Heart right ventricle (tissue), 16 donors: ENCODE measurements around the gene RPS27. TPM values are rescaled to one million over a fixed set of nuclear protein-coding genes. Genes with fewer than 3 reads are reported as not detected.
"Not testable (repeated sequence)": the region's sequence is repeated elsewhere in the genome, so short reads cannot be mapped to it uniquely, and the experiment has no call there.

Source experiments
- ATAC-seq, 8 donors: fragments of 200-7000 bp; cut with Tn5 transposase; one replicate each; pipeline ENCODE4 v1.9.1; 2020; ENCODE audit warnings: mild to moderate bottlenecking in 8 of 8, moderate library complexity in 8 of 8, moderate number of reproducible peaks in 1 of 8
- DNase-seq, 2 donors: peaks; one replicate each; pipeline ENCODE4 v3.0.0-alpha.2; 2020
- H3K27ac ChIP-seq, 10 donors: fragments of 200-600 bp; sonication (generic) in 2 of 10; one replicate each; pipeline versions ENCODE4 v1.5.0 to v1.8.0; 2020 to 2022; ENCODE audit warnings: mild to moderate bottlenecking in 3 of 10
- H3K27me3 ChIP-seq, 7 donors: fragments of 200-600 bp; one replicate each; pipeline ENCODE4 v1.8.0; 2021 to 2022; ENCODE audit warnings: mild to moderate bottlenecking in 2 of 7
- H3K36me3 ChIP-seq, 9 donors: fragments of 200-600 bp; sonication (generic) in 1 of 9; one replicate each; pipeline versions ENCODE4 v1.5.0 to v1.8.0; 2020 to 2022; ENCODE audit warnings: mild to moderate bottlenecking in 2 of 9
- H3K4me1 ChIP-seq, 9 donors: fragments of 200-600 bp; sonication (generic) in 1 of 9; one replicate each; pipeline versions ENCODE4 v1.5.0 to v1.8.0; 2020 to 2022; ENCODE audit warnings: mild to moderate bottlenecking in 4 of 9
- H3K4me3 ChIP-seq, 10 donors: fragments of 200-600 bp; sonication (generic) in 2 of 10; one replicate each; pipeline versions ENCODE4 v1.5.0 to v1.8.0; 2020 to 2022; ENCODE audit warnings: mild to moderate bottlenecking in 7 of 10, moderate library complexity in 2 of 10
- H3K9me3 ChIP-seq, 11 donors: fragments of 200-600 bp in 10 of 11; sonication (generic) in 2 of 11; one replicate each; pipeline versions ENCODE4 v1.5.0 to v1.8.0; 2013 to 2022; ENCODE audit warnings: mild to moderate bottlenecking in 2 of 11, control low read depth in 1 of 11, moderate library complexity in 1 of 11
- WGBS, 2 donors: extraction: QIAGEN DNeasy Blood & Tissue Kit; methylation state at CpG; one replicate each; pipeline ENCODE4 v1.1.7; 2013; ENCODE audit warnings: inconsistent platforms in 1 of 2; 5-methylcytosine and 5-hydroxymethylcytosine counted together
- intact Hi-C, 10 donors: fragments of 100-400 bp; cut with DNase I; formaldehyde crosslinking; loops; one replicate each; pipeline versions ENCODE4 v1.11.1 to v1.14.2; 2022
- polyA plus RNA-seq, 2 donors: library from polyadenylated mRNA; stranded (reverse); fragments of 200-250 nt; gene quantifications; one replicate each; pipeline ENCODE4 v1.2.3, GENCODE V29; 2013
- total RNA-seq, 10 donors: library from RNA; stranded (reverse); fragmentation: NEBNext Ultra II Directional in 3 of 10; extraction: Animal tissue kit (Norgen Biotek cat#: 25700) in 3 of 10; gene quantifications; one replicate each; pipeline versions ENCODE4 v1.2.1 to v1.2.4, GENCODE V29; 2021 to 2023
- TF ChIP-seq, protein P1 (sequence below), 9 donors: fragments of 200-600 bp; sonication (generic) in 2 of 9; IDR thresholded peaks; one replicate each; pipeline versions ENCODE4 v1.5.0 to v1.8.0; 2021 to 2022; ENCODE audit warnings: antibody characterized with exemption in 9 of 9, mild to moderate bottlenecking in 5 of 9, moderate library complexity in 1 of 9
- donor health status: Arrhythmogenic right ventricular cardiomyopathy.
- donor health status: ischemic (EF 13 %, LVEDD 7.1; RV severe dilation, severe dysfunction).
- donor health status: healthy with polysubstance abuse.
- donor health status: DM: no; HTN: yes; CAD: no.
- donor health status: DM: no; HTN: no; CAD: no.
- donor health status: ischemic (EF 25% LVEDD 6.9; RV normal size, moderate dysfunction).
- donor health status: ischemic (EF 25% LVEDD 5.7; RV mildly dilated, moderate dysfunction).
- donor health status: healthy.
- donor health status: DM: yes; HTN: yes; CAD: no.
- donor health status: Ischemic cardiomyopathy.
- donor health status: ischemic (EF 35%, LVEDD 5.7; RV mildly dilated, moderate dysfunction).
- donor health status: nonischemic (EF 11% LVEDD 7.7; RV severe dilation, severe dysfunction).
- donor health status: DM: yes; HTN: yes; CAD: no.
- donor health status: PGD.
- donor health status: ischemic (EF 29% LVEDD 5.4; RV normal size, mild dysfunction).
- donor health status: nonischemic (EF 23%, LVEDD 6.1; RV moderate dilation, normal function).

RPS27 gene
- total and polyA plus RNA-seq, 12 donors: 586 to 8,165 (median 744) TPM

DNA sequence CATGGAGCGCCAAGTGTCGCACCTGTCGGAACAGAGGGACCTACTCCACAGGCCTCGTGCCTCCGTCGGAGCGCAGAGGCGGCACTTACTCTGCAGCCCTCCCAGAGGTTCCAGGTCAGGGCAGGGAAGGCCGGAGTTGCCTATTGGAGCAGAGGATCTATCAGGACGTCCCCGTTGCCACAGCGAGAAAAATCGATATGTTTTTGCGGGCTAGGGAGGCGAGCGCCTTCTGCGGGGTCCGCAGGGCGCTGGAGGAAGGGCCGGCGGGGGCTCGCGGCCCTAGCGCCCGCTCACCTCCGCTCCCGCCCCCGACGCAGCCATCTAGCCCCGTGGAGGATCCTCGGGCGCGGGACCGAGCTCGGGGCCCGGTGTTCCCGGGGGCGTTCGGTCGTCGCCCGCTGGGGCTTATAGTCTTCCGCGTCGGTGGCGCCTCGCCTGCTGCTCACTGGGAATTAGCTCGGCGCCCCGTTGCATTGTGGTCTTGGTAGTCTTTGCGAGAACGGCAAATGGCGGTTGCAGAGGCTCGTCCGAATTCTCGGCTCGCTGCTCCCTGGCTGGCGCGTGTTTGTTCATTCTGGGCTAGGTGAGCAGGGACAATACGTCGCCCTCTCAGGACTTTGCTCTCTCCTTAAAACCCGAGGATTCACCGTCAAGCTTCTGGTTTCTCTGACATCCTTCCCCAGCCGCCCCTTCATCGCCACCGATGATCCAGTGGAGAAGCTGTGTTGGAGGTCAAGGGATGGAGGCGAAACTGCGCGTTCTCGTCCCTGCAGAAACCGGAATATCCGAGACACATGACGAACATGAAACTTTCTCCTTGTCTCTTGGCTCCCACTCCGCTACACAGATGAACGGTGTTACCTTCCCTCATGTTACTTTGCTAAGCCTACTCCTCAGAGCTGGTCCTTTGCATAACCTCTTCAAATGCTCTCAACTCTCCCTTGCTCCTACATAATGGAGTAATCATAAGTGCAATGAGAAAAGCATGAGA is 13.0 kb upstream of the RPS27 start, which contains the start of gene JTB:
Gene JTB, minus strand, starts transcription at position 425 of the 991 bp plus-strand sequence. Its CDS starts 422 bp downstream, at position 3.
- Histone ChIP-seq H3K4me3 (peak within 1 kb of the TSS; percentile 69 to 99 (median 94)), H3K9me3 (no peaks in the 10 kb centered on the region), H3K27me3 (no peaks in the 10 kb centered on the region), H3K4me1 (peaks cover 7 to 47% (median 19%) of the 10 kb centered on the region in 9 donors), H3K27ac (peak within 1 kb of the TSS; percentile 79 to 98 (median 96)), H3K36me3 (peaks cover 0 to 71% (median 28%) of the 10 kb centered on the region in 9 donors)
- ATAC-seq (peak; percentile 93 to 97 (median 95)), DNase-seq (peak; percentile 87 to 91)
- TF ChIP-seq, protein P1, sequence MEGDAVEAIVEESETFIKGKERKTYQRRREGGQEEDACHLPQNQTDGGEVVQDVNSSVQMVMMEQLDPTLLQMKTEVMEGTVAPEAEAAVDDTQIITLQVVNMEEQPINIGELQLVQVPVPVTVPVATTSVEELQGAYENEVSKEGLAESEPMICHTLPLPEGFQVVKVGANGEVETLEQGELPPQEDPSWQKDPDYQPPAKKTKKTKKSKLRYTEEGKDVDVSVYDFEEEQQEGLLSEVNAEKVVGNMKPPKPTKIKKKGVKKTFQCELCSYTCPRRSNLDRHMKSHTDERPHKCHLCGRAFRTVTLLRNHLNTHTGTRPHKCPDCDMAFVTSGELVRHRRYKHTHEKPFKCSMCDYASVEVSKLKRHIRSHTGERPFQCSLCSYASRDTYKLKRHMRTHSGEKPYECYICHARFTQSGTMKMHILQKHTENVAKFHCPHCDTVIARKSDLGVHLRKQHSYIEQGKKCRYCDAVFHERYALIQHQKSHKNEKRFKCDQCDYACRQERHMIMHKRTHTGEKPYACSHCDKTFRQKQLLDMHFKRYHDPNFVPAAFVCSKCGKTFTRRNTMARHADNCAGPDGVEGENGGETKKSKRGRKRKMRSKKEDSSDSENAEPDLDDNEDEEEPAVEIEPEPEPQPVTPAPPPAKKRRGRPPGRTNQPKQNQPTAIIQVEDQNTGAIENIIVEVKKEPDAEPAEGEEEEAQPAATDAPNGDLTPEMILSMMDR (IDR thresholded peaks at IDR 0.05): peak in 1 of 9 donors; percentile 11
- intact Hi-C loops: no loop called here
- 0 to 1% methylated on average over 72 to 75 of the region's 75 CpGs for WGBS, 2 donors

DNA sequence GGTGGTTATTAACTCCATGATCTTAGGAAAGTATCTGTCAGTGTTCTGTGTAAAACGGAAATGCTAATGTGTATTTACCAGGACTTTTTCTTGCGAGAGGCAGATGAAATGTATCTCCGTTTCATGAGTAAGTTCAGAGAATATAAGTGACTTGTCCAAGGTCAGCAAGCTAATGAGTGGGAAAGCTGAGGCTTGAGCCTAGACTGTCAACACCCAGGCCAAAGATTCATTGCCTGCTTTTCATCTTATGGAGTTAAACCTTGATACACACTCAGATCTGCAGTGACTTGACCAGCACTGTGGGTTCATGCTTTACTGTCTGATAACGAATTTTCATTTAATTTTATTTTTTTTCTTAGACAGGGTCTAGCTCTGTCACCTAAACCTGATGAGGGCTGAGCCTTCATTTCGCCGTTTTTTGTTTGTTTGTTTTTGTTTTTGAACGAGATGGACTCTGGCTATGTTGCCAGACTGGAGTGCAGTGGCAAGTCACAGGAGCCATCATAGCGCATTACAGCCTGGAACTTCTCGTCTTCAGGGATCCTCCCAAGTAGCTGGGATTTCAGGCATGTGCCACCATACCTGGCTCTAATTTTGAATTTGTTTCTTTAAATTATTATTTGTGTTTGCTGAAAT is 12.2 kb upstream of the RPS27 start:
- H3K4me1 ChIP-seq: peaks cover 7 to 47% (median 19%) of the 10 kb centered on the region in 9 donors
- H3K27ac ChIP-seq: peak overlapping the region in 9 of 10 donors; percentile 90 to 98 (median 97)
- no peaks in the 10 kb centered on the region for H3K27me3 ChIP-seq
- no peaks in the 10 kb centered on the region for H3K9me3 ChIP-seq
- H3K4me3 ChIP-seq: peak overlapping the region in 9 of 10 donors; percentile 78 to 99 (median 95)
- intact Hi-C loops: no loop called here
- WGBS, 2 donors: 73 to 78% methylated on average over 9 of the region's 9 CpGs
- DNase-seq: no peak
- ATAC-seq: no peak
- H3K36me3 ChIP-seq: peaks cover 0 to 71% (median 24%) of the 10 kb centered on the region in 9 donors
- TF ChIP-seq, protein P1 (IDR thresholded peaks at IDR 0.05): no peak

DNA sequence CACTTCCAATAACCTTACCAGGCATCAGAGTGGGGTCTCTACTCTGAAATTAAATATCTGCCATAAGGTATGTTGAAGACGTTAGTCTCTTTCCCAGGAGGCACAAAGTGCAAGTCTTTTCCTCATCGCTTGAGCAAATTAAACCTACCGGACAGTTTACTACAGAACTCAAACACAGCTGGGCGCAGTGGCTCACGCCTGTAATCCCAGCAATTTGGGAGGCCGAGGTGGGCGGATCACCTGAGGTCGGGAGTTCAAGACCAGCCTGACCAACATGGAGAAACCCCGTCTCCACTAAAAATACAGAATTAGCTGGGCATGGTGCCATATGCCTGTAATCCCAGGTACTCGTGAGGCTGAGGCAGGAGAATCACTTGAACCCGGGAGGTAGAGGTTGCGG is 11.5 kb upstream of the RPS27 start:
- Histone ChIP-seq H3K27ac (peak overlapping the region in 2 of 10 donors; percentile 97 to 98), H3K36me3 (peaks cover 0 to 70% (median 17%) of the 10 kb centered on the region in 9 donors), H3K4me1 (peaks cover 7 to 51% (median 19%) of the 10 kb centered on the region in 9 donors)
- intact Hi-C loops, ATAC-seq, DNase-seq, H3K27me3 ChIP-seq, H3K9me3 ChIP-seq, H3K4me3 ChIP-seq: not testable (repeated sequence)
- 92 to 94% methylated on average over 12 of the region's 12 CpGs for WGBS, 2 donors

DNA sequence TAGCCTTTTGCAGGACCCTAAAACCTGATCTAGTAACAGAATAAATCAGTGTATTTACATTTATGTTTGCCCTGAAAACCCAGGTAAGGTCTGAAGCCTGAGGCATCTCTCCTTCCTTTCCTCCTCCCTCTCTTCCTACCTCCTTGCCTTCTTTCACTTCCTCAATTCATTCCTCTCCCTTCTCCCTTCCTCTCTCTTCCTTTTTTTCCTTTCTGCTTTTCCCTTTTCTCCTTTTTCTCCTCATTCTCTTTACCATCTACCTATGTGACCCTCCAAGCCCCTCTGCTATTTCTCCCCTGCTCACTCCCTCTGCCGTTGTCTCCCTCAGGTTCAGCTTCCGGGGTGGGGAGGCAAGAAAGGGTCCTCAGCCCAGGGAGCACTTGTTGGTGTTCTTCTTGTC is 8.8 kb upstream of the RPS27 start:
- not testable (repeated sequence) for H3K9me3 ChIP-seq, DNase-seq, ATAC-seq, H3K27me3 ChIP-seq, H3K4me3 ChIP-seq
- WGBS, 2 donors: 79 to 86% methylated on average over 2 of the region's 2 CpGs
- peak overlapping the region in 4 of 10 donors; percentile 41 to 65 (median 50) for H3K27ac ChIP-seq
- peaks cover 0 to 45% (median 0%) of the 10 kb centered on the region in 9 donors for H3K36me3 ChIP-seq
- intact Hi-C loops: loop anchor here in 4 of 10 donors (5.0 to 10.0 kb wide), 4 partner anchors 59 to 307 kb away; partner anchors contain the start of genes ILF2 (in 2 of the 4), NPR1 (in 2 of the 4) and GATAD2B (in 1 of the 4)
- H3K4me1 ChIP-seq: peaks cover 8 to 51% (median 25%) of the 10 kb centered on the region in 9 donors
